Testis (tissue), 3 donors: ENCODE data around the gene BEND7. TPM values are rescaled to one million over a fixed set of nuclear protein-coding genes. Genes with fewer than 3 reads are reported as not detected.
"Not testable (repeated sequence)": the region's sequence is repeated elsewhere in the genome, so short reads cannot be mapped to it uniquely, and the experiment has no call there.

ENCODE experiments used
- DNase-seq: peaks from one replicate; pipeline ENCODE4 v3.0.0-alpha.2; 2019
- H3K27ac ChIP-seq, 2 donors: fragments of 200-600 bp; sonication (generic); one replicate each; pipeline ENCODE4 v1.5.1; 2019
- H3K27me3 ChIP-seq: fragments of 200-600 bp; sonication (generic); one replicate; pipeline ENCODE4 v1.5.1; 2019
- H3K36me3 ChIP-seq: fragments of 200-600 bp; sonication (generic); one replicate; pipeline ENCODE4 v1.5.1; 2017; ENCODE audit warnings: low read depth; ENCODE audit errors: missing control alignments
- H3K4me1 ChIP-seq: fragments of 200-600 bp; sonication (generic); one replicate; pipeline ENCODE4 v1.5.1; 2019
- H3K4me3 ChIP-seq, 2 donors: fragments of 200-600 bp; sonication (generic); one replicate each; pipeline ENCODE4 v1.5.1; 2017 to 2019
- H3K9me3 ChIP-seq: fragments of 200-600 bp; sonication (generic); one replicate; pipeline ENCODE4 v1.5.1; 2017
- CTCF ChIP-seq, 3 experiments: fragments of 450-650 bp in 2 of 3; fragments of 200-600 bp in 1 of 3; sonication (generic) in 1 of 3; IDR thresholded peaks; one replicate each; pipeline ENCODE4 v1.5.1; 2016 to 2019; ENCODE audit warnings: antibody characterized with exemption in 3 of 3, mild to moderate bottlenecking in 2 of 3, moderate library complexity in 1 of 3
- POLR2A ChIP-seq: fragments of 450-650 bp; IDR thresholded peaks from one replicate; pipeline ENCODE4 v1.6.1; 2017; ENCODE audit warnings: antibody characterized with exemption, mild to moderate bottlenecking, moderate library complexity
- WGBS, 2 donors: methylation state at CpG; one replicate each; pipeline ENCODE4 v1.1.5; 2018; 5-methylcytosine and 5-hydroxymethylcytosine counted together
- intact Hi-C: fragments of 100-400 bp; cut with DNase I; formaldehyde crosslinking; loops from one replicate; pipeline ENCODE4 v1.15.1; 2023; ENCODE audit warnings: low total_unique reads
- polyA plus RNA-seq: library from polyadenylated mRNA; stranded (reverse); fragments of 350-450 nt; fragmentation: Illumina TruSeq; extraction: RNeasy Lipid Tissue Mini Kit (QIAGEN cat#74804); gene quantifications from one replicate; pipeline ENCODE4 v1.2.3, GENCODE V29; 2014; ENCODE audit warnings: low read depth, low replicate concordance; ENCODE audit not compliant: insufficient read depth
- total RNA-seq, 2 donors: library from RNA; depleted of rRNA; stranded (reverse); fragments of >200 nt; gene quantifications; one replicate each; pipeline ENCODE4 v1.2.3, GENCODE V29; 2016

BEND7 gene
- total and polyA plus RNA-seq, 3 donors from 2014 or later = 31.2 to 57.2 (median 55.2) TPM

GRCh38 chr10:13440185-13441061 is 88.4 kb downstream of the BEND7 start:
- Histone ChIP-seq H3K9me3 (no peaks in the 10 kb centered on the region), H3K36me3 (no peaks in the 10 kb centered on the region), H3K27me3 (no peaks in the 10 kb centered on the region), H3K27ac (no peak overlapping the region), H3K4me1 (peaks cover 11% of the 10 kb centered on the region), H3K4me3 (peak overlapping the region in 1 of 2 donors; percentile 29)
- peak; percentile 64 for DNase-seq
- intact Hi-C loops = no loop called here
- WGBS, 2 donors = 7 to 8% methylated on average over 20 to 30 of the region's 30 CpGs
- no peak for TF ChIP-seq POLR2A
- TF ChIP-seq CTCF (IDR thresholded peaks at IDR 0.05) = peak; percentile 40 to 85 (median 62)

GRCh38 chr10:13439313-13440184 is 89.3 kb downstream of the BEND7 start:
- TF ChIP-seq POLR2A = no peak
- no peak for TF ChIP-seq CTCF (IDR thresholded peaks at IDR 0.05)
- peaks cover 11% of the 10 kb centered on the region for H3K4me1 ChIP-seq
- H3K9me3 ChIP-seq = no peaks in the 10 kb centered on the region
- no peaks in the 10 kb centered on the region for H3K27me3 ChIP-seq
- peak overlapping the region in 1 of 2 donors; percentile 29 for H3K4me3 ChIP-seq
- WGBS, 2 donors = 9 to 13% methylated on average over 28 to 29 of the region's 29 CpGs
- no peak overlapping the region for H3K27ac ChIP-seq
- no peaks in the 10 kb centered on the region for H3K36me3 ChIP-seq
- DNase-seq = peak; percentile 14
- intact Hi-C loops = no loop called here

- H3K9me3 ChIP-seq = no peaks in the 10 kb centered on the region
- no peak for DNase-seq
- TF ChIP-seq POLR2A (no peak), CTCF (IDR thresholded peaks at IDR 0.05) (no peak)
- H3K4me1 ChIP-seq = peaks cover 11% of the 10 kb centered on the region
- H3K4me3 ChIP-seq = no peak overlapping the region
- WGBS, 2 donors = 58 to 59% methylated on average over 16 of the region's 16 CpGs
- H3K27me3 ChIP-seq = no peaks in the 10 kb centered on the region
- intact Hi-C loops = no loop called here
- H3K27ac ChIP-seq = no peak overlapping the region
- H3K36me3 ChIP-seq = no peaks in the 10 kb centered on the region
Measured at GRCh38 chr10:13437026-13437555, 91.7 kb downstream of the BEND7 start.

- H3K27ac ChIP-seq, H3K9me3 ChIP-seq, H3K4me1 ChIP-seq, intact Hi-C loops, H3K27me3 ChIP-seq, H3K36me3 ChIP-seq: not testable (repeated sequence)
- peak overlapping the region in 1 of 2 donors; percentile 20 for H3K4me3 ChIP-seq
- peak; percentile 75 for DNase-seq
- WGBS, 2 donors = 75 to 80% methylated on average over 8 of the region's 8 CpGs
Measured at GRCh38 chr10:13427943-13428342, 100.9 kb downstream of the BEND7 start.

GRCh38 chr10:13425397-13425796 is 103.4 kb downstream of the BEND7 start:
- TF ChIP-seq CTCF (IDR thresholded peaks at IDR 0.05) (no peak), POLR2A (no peak)
- intact Hi-C loops = no loop called here

More at GRCh38 chr10:13425397-13425796, 103.4 kb downstream of the BEND7 start:
- H3K27ac ChIP-seq = no peak overlapping the region
- H3K4me1 ChIP-seq = no peaks in the 10 kb centered on the region
- H3K4me3 ChIP-seq = no peak overlapping the region
- no peaks in the 10 kb centered on the region for H3K9me3 ChIP-seq
- DNase-seq = no peak
- no peaks in the 10 kb centered on the region for H3K36me3 ChIP-seq
- WGBS, 2 donors = 44 to 49% methylated on average over 4 of the region's 4 CpGs
- H3K27me3 ChIP-seq = no peaks in the 10 kb centered on the region
